ENCODE results near the gene TPM1. TPM values are rescaled to one million over a fixed set of nuclear protein-coding genes. Genes with fewer than 3 reads are reported as not detected.

The TPM1 gene
- total RNA-seq, 1 experiment from 2014 or later = 748 TPM

GRCh38 chr15:63111481-63111880 is 68.9 kb downstream of the TPM1 start:
- Histone ChIP-seq H4K91ac (ENCODE audit: insufficient read length, low read depth, low read length) (no peak overlapping the region), H3K27me3 (ENCODE audit: insufficient read depth, low read length) (no peaks in the 10 kb centered on the region), H2BK5ac (ENCODE audit: insufficient read length, low read length) (no peak overlapping the region), H3K23me2 (ENCODE audit: insufficient read length, low read depth, low read length, poor library complexity, severe bottlenecking) (no peaks in the 10 kb centered on the region), H3K4me1 (ENCODE audit: insufficient read depth, low read length) (no peaks in the 10 kb centered on the region), H3K79me1 (ENCODE audit: insufficient read depth, low read depth, low read length, poor library complexity, severe bottlenecking) (no peaks in the 10 kb centered on the region), H3K23ac (ENCODE audit: insufficient read length, low read depth, low read length) (no peak overlapping the region), H3K4me2 (ENCODE audit: insufficient read depth, insufficient read length, low read length) (no peak overlapping the region), H3K9ac (ENCODE audit: extremely low read depth, insufficient read length, low read length) (no peak overlapping the region), H3K14ac (ENCODE audit: insufficient read depth, low read length) (no peak overlapping the region), H2AK5ac (ENCODE audit: insufficient read length, low read length) (no peak overlapping the region), H3K79me2 (ENCODE audit: insufficient read depth, low read length) (no peaks in the 10 kb centered on the region), H2BK15ac (ENCODE audit: low read depth, low read length) (no peak overlapping the region), H3K9me3 (ENCODE audit: control insufficient read depth, low read depth, low read length) (no peaks in the 10 kb centered on the region), H2BK12ac (ENCODE audit: insufficient read length, low read depth, low read length) (no peak overlapping the region), H3T11ph (ENCODE audit: low read length) (no peak overlapping the region), H3K56ac (ENCODE audit: insufficient read length, low read depth, low read length) (no peak overlapping the region), H4K20me1 (ENCODE audit: control insufficient read depth, insufficient read depth, insufficient read length) (no peaks in the 10 kb centered on the region), H4K8ac (replicated peaks; ENCODE audit: insufficient read length, low read depth, low read length) (no peak overlapping the region), H2BK20ac (ENCODE audit: low read depth, low read length, poor library complexity, severe bottlenecking) (no peak overlapping the region), H3K4ac (ENCODE audit: low read depth, low read length) (no peak overlapping the region), H3K18ac (ENCODE audit: insufficient read length, low read depth, low read length) (no peak overlapping the region), H2AFZ (ENCODE audit: low read length) (no peak overlapping the region), H3K27ac (ENCODE audit: insufficient read length, low read depth, low read length) (no peak overlapping the region), H4K5ac (ENCODE audit: insufficient read length, low read depth, low read length) (no peak overlapping the region), H2BK120ac (ENCODE audit: low read depth, low read length, poor library complexity, severe bottlenecking) (no peak overlapping the region)
- no peaks in the 10 kb centered on the region for H3K9me3 Mint-ChIP-seq
- no peak overlapping the region for H3K27ac Mint-ChIP-seq
- H3K36me3 Mint-ChIP-seq (ENCODE audit: insufficient read depth in 1 of 3, low read depth in 3 of 3) = no peaks in the 10 kb centered on the region
- no peaks in the 10 kb centered on the region; the same call in none of the 2 replicates for H3K27me3 Mint-ChIP-seq (ENCODE audit: low read depth)
- 0 out of 4 replicates have a peak, but pooled peaks cover 0 to 5% of the 10 kb centered on the region in 2 experiments for H3K4me1 Mint-ChIP-seq
- DNase-seq = no peak
- no peak overlapping the region for H3K4me3 Mint-ChIP-seq
- no peak for TF ChIP-seq CTCF (conservative IDR thresholded peaks at IDR 0.05)

Measured in H9 (cell line).